GM23338 (cell line): ENCODE measurements around the gene EPB41L5. TPM values are rescaled to one million over a fixed set of nuclear protein-coding genes. Genes with fewer than 3 reads are reported as not detected.

ENCODE experiments used
- ATAC-seq: fragments of 200-7000 bp; cut with Tn5 transposase; 3 replicates; pipeline ENCODE4 v1.9.1; 2020
- DNase-seq: peaks from one replicate; pipeline ENCODE4 v3.0.0-alpha.2; 2015; ENCODE audit warnings: low spot score
- H2AFZ ChIP-seq: fragments of 200-600 bp; sonication (generic); 2 replicates; pipeline ENCODE4 v1.8.0; 2016; ENCODE audit warnings: antibody characterized with exemption, mild to moderate bottlenecking, moderate library complexity
- H3F3A ChIP-seq: fragments of 200-600 bp; sonication (generic); replicated peaks from 2 replicates; pipeline ENCODE4 v1.8.0; 2017; ENCODE audit warnings: antibody characterized with exemption, mixed run types, low read depth
- H3K27ac ChIP-seq: fragments of 200-600 bp; sonication (generic); 2 replicates; pipeline ENCODE4 v1.6.1; 2016; ENCODE audit warnings: low read depth
- H3K27me3 ChIP-seq: fragments of 200-600 bp; sonication (generic); 2 replicates; pipeline ENCODE4 v1.8.0; 2016; ENCODE audit warnings: mild to moderate bottlenecking, mixed run types, moderate library complexity; ENCODE audit not compliant: insufficient read depth
- H3K36me3 ChIP-seq: fragments of 200-600 bp; sonication (generic); 2 replicates; pipeline ENCODE4 v1.8.0; 2016; ENCODE audit warnings: mild to moderate bottlenecking; ENCODE audit not compliant: insufficient read depth
- H3K4me1 ChIP-seq: fragments of 200-600 bp; sonication (generic); 2 replicates; pipeline ENCODE4 v1.8.0; 2016; ENCODE audit warnings: mild to moderate bottlenecking, moderate library complexity; ENCODE audit not compliant: insufficient read depth
- H3K4me2 ChIP-seq: fragments of 200-600 bp; sonication (generic); 2 replicates; pipeline ENCODE4 v1.7.1; 2017; ENCODE audit warnings: mixed run types
- H3K4me3 ChIP-seq: fragments of 200-600 bp; sonication (generic); 2 replicates; pipeline ENCODE4 v1.6.1; 2016; ENCODE audit warnings: mixed run types
- H3K79me2 ChIP-seq: fragments of 200-600 bp; sonication (generic); replicated peaks from 2 replicates; pipeline ENCODE4 v1.8.0; 2017; ENCODE audit warnings: mild to moderate bottlenecking; ENCODE audit not compliant: insufficient read depth
- H3K9me2 ChIP-seq: fragments of 200-600 bp; sonication (generic); 2 replicates; pipeline ENCODE4 v1.8.0; 2017; ENCODE audit not compliant: insufficient read depth
- H4K20me1 ChIP-seq: fragments of 200-600 bp; sonication (generic); replicated peaks from 2 replicates; pipeline ENCODE4 v1.8.0; 2017; ENCODE audit warnings: mild to moderate bottlenecking; ENCODE audit not compliant: insufficient read depth
- H3K27ac Mint-ChIP-seq: 2 replicates; pipeline ENCODE4 v1.8.0; 2020; ENCODE audit warnings: inconsistent platforms, mild to moderate bottlenecking, moderate library complexity, mixed read lengths
- H3K27me3 Mint-ChIP-seq: 3 replicates; pipeline ENCODE4 v1.8.0; 2022; ENCODE audit warnings: low read depth, mild to moderate bottlenecking, moderate library complexity, mixed read lengths, inconsistent platforms; ENCODE audit not compliant: insufficient read depth, poor library complexity
- H3K36me3 Mint-ChIP-seq: 3 replicates; pipeline ENCODE4 v1.8.0; 2021; ENCODE audit warnings: low read depth, mild to moderate bottlenecking, inconsistent platforms, moderate library complexity, mixed read lengths
- H3K4me1 Mint-ChIP-seq: 3 replicates; pipeline ENCODE4 v1.8.0; 2020; ENCODE audit warnings: mild to moderate bottlenecking, inconsistent platforms, mixed read lengths
- H3K4me3 Mint-ChIP-seq: 3 replicates; pipeline ENCODE4 v1.8.0; 2021; ENCODE audit warnings: moderate library complexity, mild to moderate bottlenecking, inconsistent platforms, mixed read lengths
- H3K9me3 Mint-ChIP-seq: 3 replicates; pipeline ENCODE4 v1.8.0; 2020; ENCODE audit warnings: moderate library complexity, mild to moderate bottlenecking, inconsistent platforms, mixed read lengths
- CREB1 ChIP-seq: fragments of 250-450 bp; sonication (Bioruptor Pico); IDR thresholded peaks from 2 replicates; pipeline ENCODE4 v1.5.0; 2020; ENCODE audit warnings: low read depth, mild to moderate bottlenecking, moderate library complexity
- ETS1 ChIP-seq: IDR thresholded peaks from 2 replicates; pipeline ENCODE4 v1.6.1; 2016; ENCODE audit warnings: antibody characterized with exemption
- EZH2 ChIP-seq: fragments of 200-600 bp; sonication (generic); IDR thresholded peaks from one replicate; pipeline ENCODE4 v1.8.0; 2017; ENCODE audit warnings: antibody characterized with exemption, mild to moderate bottlenecking, low read depth; ENCODE audit not compliant: unreplicated experiment
- EZH2phosphoT487 ChIP-seq: fragments of 200-600 bp; sonication (generic); IDR thresholded peaks from one replicate; pipeline ENCODE4 v1.8.1; 2018; ENCODE audit warnings: antibody characterized with exemption; ENCODE audit not compliant: unreplicated experiment
- JUNB ChIP-seq: IDR thresholded peaks from one replicate; pipeline ENCODE4 v1.6.1; 2016; ENCODE audit warnings: antibody characterized with exemption; ENCODE audit not compliant: unreplicated experiment
- NANOG ChIP-seq: IDR thresholded peaks from 2 replicates; pipeline ENCODE4 v1.6.1; 2016; ENCODE audit warnings: antibody characterized with exemption, borderline replicate concordance
- POLR2AphosphoS5 ChIP-seq: IDR thresholded peaks from 2 replicates; pipeline ENCODE4 v1.6.1; 2016; ENCODE audit warnings: antibody characterized with exemption, low read depth
- ZNF114 ChIP-seq: fragments of 250-450 bp; sonication (Bioruptor Pico); IDR thresholded peaks from 2 replicates; pipeline ENCODE4 v1.5.0; 2020; ENCODE audit warnings: mild to moderate bottlenecking, moderate library complexity
- ZNF331 ChIP-seq: fragments of 250-450 bp; sonication (Bioruptor Pico); IDR thresholded peaks from 2 replicates; pipeline ENCODE4 v1.5.0; 2020; ENCODE audit warnings: low read depth, mild to moderate bottlenecking, moderate library complexity
- polyA plus RNA-seq: library from polyadenylated mRNA; unstranded; fragments of >200 nt; fragmentation: Nextera tagmentation; extraction: Ambion mirVana; gene quantifications from 2 replicates; pipeline ENCODE4 v1.2.1, GENCODE V29; 2016
- total RNA-seq: library from RNA; depleted of rRNA; stranded (reverse); fragments of >200 nt; shearing (Covaris generic); gene quantifications from 2 replicates; pipeline ENCODE4 v1.2.3, GENCODE V29; 2014
- TF ChIP-seq, protein P1 (sequence below), 2 experiments: fragments of 200-600 bp in 1 of 2; sonication (generic) in 1 of 2; conservative IDR thresholded peaks; 2 replicates each; pipeline versions ENCODE4 v1.5.1 to v1.6.1; 2016 to 2017; ENCODE audit warnings: antibody characterized with exemption in 2 of 2, low read depth in 2 of 2, mild to moderate bottlenecking in 2 of 2, moderate library complexity in 1 of 2
- TF ChIP-seq, protein P2 (sequence below): IDR thresholded peaks from one replicate; pipeline ENCODE4 v1.6.1; 2018; ENCODE audit warnings: antibody characterized with exemption; ENCODE audit not compliant: unreplicated experiment

The EPB41L5 gene
- total and polyA plus RNA-seq, 2 experiments from 2014 or later = 15.5 to 35.4 TPM

- Histone ChIP-seq H3K4me1 (no peaks in the 10 kb centered on the region; the same call in 1 of the 2 replicates), H3K4me3 (no peak overlapping the region), H3K27ac (no peak overlapping the region), H2AFZ (no peak overlapping the region), H3K9me2 (no peaks in the 10 kb centered on the region), H3K27me3 (no peaks in the 10 kb centered on the region), H3F3A (no peaks in the 10 kb centered on the region), H4K20me1 (no peaks in the 10 kb centered on the region), H3K36me3 (no peaks in the 10 kb centered on the region), H3K79me2 (no peaks in the 10 kb centered on the region), H3K4me2 (no peak overlapping the region)
- Mint-ChIP-seq H3K9me3 (no peaks in the 10 kb centered on the region), H3K27me3 (peaks cover 6% of the 10 kb centered on the region), H3K4me3 (no peak overlapping the region), H3K27ac (no peak overlapping the region), H3K36me3 (no peaks in the 10 kb centered on the region), H3K4me1 (peaks cover 12% of the 10 kb centered on the region; the same call in 2 of the 3 replicates)
- TF ChIP-seq ZNF331 (CRISPR knock-in tag) = no peak
- no peak for TF ChIP-seq CREB1 (CRISPR knock-in tag)
- TF ChIP-seq POLR2AphosphoS5 = no peak
- no peak for TF ChIP-seq EZH2phosphoT487
- DNase-seq (no peak), ATAC-seq (no peak)
Measured at GRCh38 chr2:120179396-120179795, 166.5 kb downstream of the EPB41L5 start.

GRCh38 chr2:120180066-120180465 is 167.2 kb downstream of the EPB41L5 start:
- no peaks in the 10 kb centered on the region for H3K9me2 ChIP-seq
- H3F3A ChIP-seq = no peaks in the 10 kb centered on the region
- DNase-seq (no peak), ATAC-seq (peak; percentile 72)
- H3K4me3 ChIP-seq = no peak overlapping the region
- H3K27me3 ChIP-seq = no peaks in the 10 kb centered on the region
- Mint-ChIP-seq H3K27ac (no peak overlapping the region), H3K27me3 (peaks cover 6% of the 10 kb centered on the region), H3K4me1 (peaks cover 12% of the 10 kb centered on the region; the same call in 2 of the 3 replicates), H3K4me3 (no peak overlapping the region), H3K9me3 (no peaks in the 10 kb centered on the region), H3K36me3 (no peaks in the 10 kb centered on the region)
- no peaks in the 10 kb centered on the region for H3K79me2 ChIP-seq
- no peak overlapping the region for H3K27ac ChIP-seq
- no peak overlapping the region for H3K4me2 ChIP-seq
- H2AFZ ChIP-seq = no peak overlapping the region
- H4K20me1 ChIP-seq = no peaks in the 10 kb centered on the region
- H3K36me3 ChIP-seq = no peaks in the 10 kb centered on the region
- no peaks in the 10 kb centered on the region; the same call in 1 of the 2 replicates for H3K4me1 ChIP-seq
- TF ChIP-seq, protein P1, sequence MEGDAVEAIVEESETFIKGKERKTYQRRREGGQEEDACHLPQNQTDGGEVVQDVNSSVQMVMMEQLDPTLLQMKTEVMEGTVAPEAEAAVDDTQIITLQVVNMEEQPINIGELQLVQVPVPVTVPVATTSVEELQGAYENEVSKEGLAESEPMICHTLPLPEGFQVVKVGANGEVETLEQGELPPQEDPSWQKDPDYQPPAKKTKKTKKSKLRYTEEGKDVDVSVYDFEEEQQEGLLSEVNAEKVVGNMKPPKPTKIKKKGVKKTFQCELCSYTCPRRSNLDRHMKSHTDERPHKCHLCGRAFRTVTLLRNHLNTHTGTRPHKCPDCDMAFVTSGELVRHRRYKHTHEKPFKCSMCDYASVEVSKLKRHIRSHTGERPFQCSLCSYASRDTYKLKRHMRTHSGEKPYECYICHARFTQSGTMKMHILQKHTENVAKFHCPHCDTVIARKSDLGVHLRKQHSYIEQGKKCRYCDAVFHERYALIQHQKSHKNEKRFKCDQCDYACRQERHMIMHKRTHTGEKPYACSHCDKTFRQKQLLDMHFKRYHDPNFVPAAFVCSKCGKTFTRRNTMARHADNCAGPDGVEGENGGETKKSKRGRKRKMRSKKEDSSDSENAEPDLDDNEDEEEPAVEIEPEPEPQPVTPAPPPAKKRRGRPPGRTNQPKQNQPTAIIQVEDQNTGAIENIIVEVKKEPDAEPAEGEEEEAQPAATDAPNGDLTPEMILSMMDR (conservative IDR thresholded peaks at IDR 0.05; ENCODE audit: low read depth in 2 of 2) = no peak
- TF ChIP-seq ZNF114 (CRISPR knock-in tag) = no peak
- no peak for TF ChIP-seq EZH2phosphoT487
- no peak for TF ChIP-seq EZH2
- TF ChIP-seq POLR2AphosphoS5 = no peak
- no peak for TF ChIP-seq JUNB
- no peak for TF ChIP-seq ETS1
- TF ChIP-seq CREB1 (CRISPR knock-in tag) = no peak
- no peak for TF ChIP-seq NANOG
- TF ChIP-seq, protein P2, sequence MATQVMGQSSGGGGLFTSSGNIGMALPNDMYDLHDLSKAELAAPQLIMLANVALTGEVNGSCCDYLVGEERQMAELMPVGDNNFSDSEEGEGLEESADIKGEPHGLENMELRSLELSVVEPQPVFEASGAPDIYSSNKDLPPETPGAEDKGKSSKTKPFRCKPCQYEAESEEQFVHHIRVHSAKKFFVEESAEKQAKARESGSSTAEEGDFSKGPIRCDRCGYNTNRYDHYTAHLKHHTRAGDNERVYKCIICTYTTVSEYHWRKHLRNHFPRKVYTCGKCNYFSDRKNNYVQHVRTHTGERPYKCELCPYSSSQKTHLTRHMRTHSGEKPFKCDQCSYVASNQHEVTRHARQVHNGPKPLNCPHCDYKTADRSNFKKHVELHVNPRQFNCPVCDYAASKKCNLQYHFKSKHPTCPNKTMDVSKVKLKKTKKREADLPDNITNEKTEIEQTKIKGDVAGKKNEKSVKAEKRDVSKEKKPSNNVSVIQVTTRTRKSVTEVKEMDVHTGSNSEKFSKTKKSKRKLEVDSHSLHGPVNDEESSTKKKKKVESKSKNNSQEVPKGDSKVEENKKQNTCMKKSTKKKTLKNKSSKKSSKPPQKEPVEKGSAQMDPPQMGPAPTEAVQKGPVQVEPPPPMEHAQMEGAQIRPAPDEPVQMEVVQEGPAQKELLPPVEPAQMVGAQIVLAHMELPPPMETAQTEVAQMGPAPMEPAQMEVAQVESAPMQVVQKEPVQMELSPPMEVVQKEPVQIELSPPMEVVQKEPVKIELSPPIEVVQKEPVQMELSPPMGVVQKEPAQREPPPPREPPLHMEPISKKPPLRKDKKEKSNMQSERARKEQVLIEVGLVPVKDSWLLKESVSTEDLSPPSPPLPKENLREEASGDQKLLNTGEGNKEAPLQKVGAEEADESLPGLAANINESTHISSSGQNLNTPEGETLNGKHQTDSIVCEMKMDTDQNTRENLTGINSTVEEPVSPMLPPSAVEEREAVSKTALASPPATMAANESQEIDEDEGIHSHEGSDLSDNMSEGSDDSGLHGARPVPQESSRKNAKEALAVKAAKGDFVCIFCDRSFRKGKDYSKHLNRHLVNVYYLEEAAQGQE = no peak
- no peak for TF ChIP-seq ZNF331 (CRISPR knock-in tag)
